ENCODE results near the gene TMEM62. TPM values are rescaled to one million over a fixed set of nuclear protein-coding genes. Genes with fewer than 3 reads are reported as not detected.
A peak's percentile ranks its signal among the peaks of the same experiment; 100 is the strongest.
"Not testable (repeated sequence)": the region's sequence is repeated elsewhere in the genome, so short reads cannot be mapped to it uniquely, and the experiment has no call there.

TMEM62 gene
- total and polyA plus RNA-seq, 5 experiments from 2014 or later: 1.6 to 17.3 (median 5.8) TPM

DNA sequence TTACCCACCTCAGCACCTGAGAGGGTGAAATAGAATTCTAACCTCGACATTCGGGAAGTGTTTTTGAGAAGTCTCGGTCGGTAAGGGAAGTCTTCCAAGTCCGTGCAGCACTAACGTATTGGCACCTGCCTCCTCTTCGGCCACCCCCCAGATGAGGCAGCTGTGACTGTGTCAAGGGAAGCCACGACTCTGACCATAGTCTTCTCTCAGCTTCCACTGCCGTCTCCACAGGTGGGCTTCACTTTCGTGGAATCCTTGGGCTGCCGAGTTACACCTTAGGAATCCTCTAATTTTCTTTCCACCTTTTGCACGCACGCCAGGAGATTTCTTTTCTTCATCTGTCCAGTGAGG lies 52.6 kb downstream of the TMEM62 start:
- ATAC-seq (peak in 1 of 2 donors; percentile 8), DNase-seq (no peak)
- Mint-ChIP-seq H3K36me3 (peaks cover 1 to 35% (median 7%) of the 10 kb centered on the region in 3 donors), H3K9me3 (no peaks in the 10 kb centered on the region), H3K4me1 (peaks cover 14 to 49% (median 42%) of the 10 kb centered on the region in 4 donors), H3K27me3 (no peaks in the 10 kb centered on the region), H3K27ac (peak overlapping the region; percentile 95 to 99 (median 98)), H3K4me3 (peak overlapping the region; percentile 91 to 97 (median 96))
- POLR2A ChIA-PET: interaction anchor here (0.6 to 1.9 kb wide), 9 partner anchors 12 to 1674 kb away, joined by 3 to 10 read pairs (median 4); partner anchors contain the start of gene TMEM62

GRCh38 chr15:43187544-43188155 lies 54.3 kb downstream of the TMEM62 start:
- POLR2A ChIA-PET: interaction anchor here (0.7 kb wide), 1 partner anchor 535 kb away, joined by 3 read pairs; no protein-coding TSS in a partner anchor
- H3K36me3 Mint-ChIP-seq: peaks cover 9 to 38% (median 13%) of the 10 kb centered on the region in 3 donors
- ATAC-seq (no peak), DNase-seq (peak in 3 of 10 donors; percentile 33 to 49 (median 45))
- peak overlapping the region in 9 of 10 donors; percentile 49 to 95 (median 80) for H3K27ac Mint-ChIP-seq
- peak overlapping the region; percentile 25 to 96 (median 68) for H3K4me3 Mint-ChIP-seq
- H3K9me3 Mint-ChIP-seq: no peaks in the 10 kb centered on the region
- H3K4me1 Mint-ChIP-seq: peaks cover 14 to 49% (median 45%) of the 10 kb centered on the region in 4 donors
- H3K27me3 Mint-ChIP-seq: no peaks in the 10 kb centered on the region

- Mint-ChIP-seq H3K9me3 (no peaks in the 10 kb centered on the region), H3K4me3 (no peak overlapping the region), H3K27ac (peak overlapping the region in 3 of 10 donors; percentile 6 to 24 (median 12)), H3K27me3 (no peaks in the 10 kb centered on the region), H3K4me1 (peaks cover 12 to 48% (median 43%) of the 10 kb centered on the region in 4 donors), H3K36me3 (peaks cover 11 to 44% (median 17%) of the 10 kb centered on the region in 3 donors)
- no peak for DNase-seq
- POLR2A ChIA-PET: no interaction called here
- no peak for ATAC-seq
Measured at GRCh38 chr15:43189296-43189695, 55.9 kb downstream of the TMEM62 start.

DNA sequence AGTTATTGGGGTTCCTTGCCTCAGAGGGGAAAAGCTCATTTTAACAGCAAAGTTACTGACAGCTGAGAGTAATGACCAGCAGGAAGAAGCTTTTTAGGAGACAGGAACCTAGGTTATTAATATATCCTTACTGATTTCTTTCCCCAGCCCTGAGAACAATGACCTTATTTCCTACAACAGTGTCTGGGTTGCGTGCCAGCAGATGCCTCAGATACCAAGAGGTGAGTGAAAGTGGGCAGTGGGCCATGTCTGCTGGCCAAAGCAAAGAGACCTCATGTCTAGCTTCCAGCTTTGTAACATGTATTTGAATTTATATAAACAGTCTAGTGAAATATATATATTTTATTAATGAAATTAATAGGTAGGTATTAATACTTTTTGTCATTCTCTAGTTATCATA lies 56.8 kb downstream of the TMEM62 start:
- Mint-ChIP-seq H3K9me3 (no peaks in the 10 kb centered on the region), H3K4me1 (peaks cover 10 to 43% (median 37%) of the 10 kb centered on the region in 4 donors), H3K4me3 (no peak overlapping the region), H3K36me3 (peaks cover 15 to 53% (median 17%) of the 10 kb centered on the region in 3 donors), H3K27ac (no peak overlapping the region), H3K27me3 (no peaks in the 10 kb centered on the region)
- DNase-seq (no peak), ATAC-seq (no peak)
- POLR2A ChIA-PET: interaction anchor here (1.2 kb wide), 1 partner anchor 51 kb away, joined by 3 read pairs; no protein-coding TSS in a partner anchor

DNA sequence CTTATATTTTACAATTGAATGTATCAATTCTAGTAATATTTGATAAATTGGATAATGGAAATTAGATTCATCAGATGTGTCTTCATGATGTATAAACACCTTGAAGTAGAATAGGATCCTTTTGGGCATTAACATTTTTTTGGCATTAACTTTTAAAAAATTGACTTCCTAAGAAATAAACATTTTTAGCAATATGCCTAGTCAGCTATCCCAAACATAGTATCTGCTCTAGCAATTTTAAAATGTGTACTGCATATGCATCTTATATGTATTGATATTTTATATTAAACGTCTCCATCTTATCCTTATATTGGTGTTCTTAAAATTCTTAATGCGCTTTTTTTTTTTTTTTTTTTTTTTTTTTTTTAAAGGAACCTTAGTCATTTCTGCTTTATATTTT lies 60.3 kb downstream of the TMEM62 start:
- Mint-ChIP-seq H3K9me3 (peaks cover 0 to 8% (median 4%) of the 10 kb centered on the region in 9 donors), H3K4me1 (peaks cover 6 to 18% (median 14%) of the 10 kb centered on the region in 4 donors), H3K27me3 (no peaks in the 10 kb centered on the region), H3K36me3 (peaks cover 30 to 81% (median 38%) of the 10 kb centered on the region in 3 donors), H3K4me3 (no peak overlapping the region), H3K27ac (no peak overlapping the region)
- ATAC-seq: no peak
- DNase-seq: no peak
- POLR2A ChIA-PET: interaction anchor here (0.7 kb wide), 1 partner anchor 137 kb away, joined by 3 read pairs; no protein-coding TSS in a partner anchor

- no peak for ATAC-seq
- no peak for DNase-seq
- Mint-ChIP-seq H3K4me3 (no peak overlapping the region), H3K27ac (peak overlapping the region in 3 of 10 donors; percentile 5 to 34 (median 7)), H3K4me1 (peaks cover 2 to 11% (median 6%) of the 10 kb centered on the region in 4 donors), H3K27me3 (no peaks in the 10 kb centered on the region), H3K36me3 (peaks cover 30 to 75% (median 33%) of the 10 kb centered on the region in 3 donors), H3K9me3 (peaks cover 0 to 11% (median 4%) of the 10 kb centered on the region in 9 donors)
- POLR2A ChIA-PET: no interaction called here
Measured at GRCh38 chr15:43194795-43195194, 61.4 kb downstream of the TMEM62 start.

GRCh38 chr15:43196760-43197548 lies 63.6 kb downstream of the TMEM62 start:
- no peak overlapping the region for H3K4me3 Mint-ChIP-seq
- H3K36me3 Mint-ChIP-seq: peaks cover 24 to 56% (median 27%) of the 10 kb centered on the region in 3 donors
- no peak for DNase-seq
- peaks cover 0 to 6% (median 2%) of the 10 kb centered on the region in 4 donors for H3K4me1 Mint-ChIP-seq
- no peak for ATAC-seq
- H3K27ac Mint-ChIP-seq: peak overlapping the region in 1 of 10 donors; percentile 6
- no peaks in the 10 kb centered on the region for H3K27me3 Mint-ChIP-seq
- POLR2A ChIA-PET: interaction anchor here (1.2 kb wide), 1 partner anchor 11 kb away, joined by 5 read pairs; no protein-coding TSS in a partner anchor
- H3K9me3 Mint-ChIP-seq: peaks cover 0 to 12% (median 4%) of the 10 kb centered on the region in 9 donors

DNA sequence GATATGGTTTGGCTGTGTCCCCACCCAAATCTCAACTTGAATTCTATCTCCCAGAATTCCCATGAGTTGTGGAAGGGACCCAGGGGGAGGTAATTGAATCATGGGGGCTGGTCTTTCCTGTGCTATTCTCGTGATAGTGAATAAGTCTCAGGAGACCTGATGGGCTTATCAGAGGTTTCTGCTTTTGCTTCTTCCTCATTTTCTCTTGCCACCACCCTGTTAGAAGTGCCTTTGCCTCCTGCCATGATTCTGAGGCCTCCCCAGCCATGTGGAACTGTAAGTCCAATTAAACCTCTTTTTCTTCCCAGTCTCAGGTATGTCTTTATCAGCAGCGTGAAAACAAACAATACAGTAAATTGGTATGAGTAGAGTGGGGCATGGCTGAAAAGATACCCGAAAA lies 64.4 kb downstream of the TMEM62 start:
- H3K27ac Mint-ChIP-seq, H3K4me3 Mint-ChIP-seq, H3K4me1 Mint-ChIP-seq, DNase-seq, ATAC-seq, H3K27me3 Mint-ChIP-seq, POLR2A ChIA-PET: not testable (repeated sequence)
- peaks cover 20 to 48% (median 23%) of the 10 kb centered on the region in 3 donors for H3K36me3 Mint-ChIP-seq
- peaks cover 0 to 12% (median 4%) of the 10 kb centered on the region in 9 donors for H3K9me3 Mint-ChIP-seq

DNA sequence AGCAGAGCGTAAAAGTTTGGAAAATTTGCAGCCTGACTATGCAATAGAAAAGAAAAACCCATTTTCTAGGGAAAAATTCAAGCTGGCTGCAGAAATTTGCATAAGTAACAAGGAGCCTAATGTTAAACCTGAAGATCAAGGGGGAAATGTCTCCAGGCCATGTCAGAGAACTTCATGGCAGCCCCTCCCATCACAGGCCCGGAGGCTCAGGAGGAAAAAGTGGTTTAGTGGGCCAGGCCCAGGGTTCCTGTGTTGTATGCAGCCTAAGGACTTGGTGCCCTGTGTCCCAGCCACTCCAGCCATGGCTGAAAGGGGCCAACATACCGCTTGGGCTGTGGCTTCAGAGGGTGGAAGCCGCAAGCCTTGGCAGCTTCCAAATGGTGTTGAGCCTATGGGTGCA lies 65.2 kb downstream of the TMEM62 start:
- peaks cover 0 to 12% (median 4%) of the 10 kb centered on the region in 9 donors for H3K9me3 Mint-ChIP-seq
- H3K4me1 Mint-ChIP-seq, H3K27me3 Mint-ChIP-seq, POLR2A ChIA-PET, DNase-seq, H3K27ac Mint-ChIP-seq, ATAC-seq, H3K4me3 Mint-ChIP-seq: not testable (repeated sequence)
- H3K36me3 Mint-ChIP-seq: peaks cover 19 to 40% (median 20%) of the 10 kb centered on the region in 3 donors

DNA sequence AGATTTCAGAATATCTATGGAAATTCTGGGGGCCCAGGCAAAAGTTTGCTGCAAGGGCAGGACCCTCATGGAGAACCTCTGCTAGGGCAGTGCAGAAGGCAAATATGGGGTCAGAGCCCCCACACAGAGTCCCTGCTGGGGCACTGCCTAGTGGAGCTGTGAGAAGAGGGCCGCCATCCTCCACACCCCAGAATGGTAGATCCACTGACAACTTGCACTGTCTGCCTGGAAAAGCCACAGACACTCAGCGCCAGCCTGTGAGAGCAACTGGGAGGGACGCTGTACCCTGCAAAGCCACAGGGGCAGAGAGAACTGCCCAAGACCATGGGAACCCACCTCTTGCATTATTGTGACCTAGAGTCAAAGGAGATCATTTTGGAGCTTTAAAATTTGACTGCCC lies 65.6 kb downstream of the TMEM62 start:
- no peak overlapping the region for H3K27ac Mint-ChIP-seq
- DNase-seq (no peak), ATAC-seq (no peak)
- no peaks in the 10 kb centered on the region for H3K27me3 Mint-ChIP-seq
- H3K36me3 Mint-ChIP-seq: peaks cover 19 to 40% (median 20%) of the 10 kb centered on the region in 3 donors
- peaks cover 0 to 12% (median 4%) of the 10 kb centered on the region in 9 donors for H3K9me3 Mint-ChIP-seq
- POLR2A ChIA-PET: no interaction called here
- peaks cover under 1 to 6% (median 2%) of the 10 kb centered on the region in 4 donors for H3K4me1 Mint-ChIP-seq
- H3K4me3 Mint-ChIP-seq: no peak overlapping the region

DNA sequence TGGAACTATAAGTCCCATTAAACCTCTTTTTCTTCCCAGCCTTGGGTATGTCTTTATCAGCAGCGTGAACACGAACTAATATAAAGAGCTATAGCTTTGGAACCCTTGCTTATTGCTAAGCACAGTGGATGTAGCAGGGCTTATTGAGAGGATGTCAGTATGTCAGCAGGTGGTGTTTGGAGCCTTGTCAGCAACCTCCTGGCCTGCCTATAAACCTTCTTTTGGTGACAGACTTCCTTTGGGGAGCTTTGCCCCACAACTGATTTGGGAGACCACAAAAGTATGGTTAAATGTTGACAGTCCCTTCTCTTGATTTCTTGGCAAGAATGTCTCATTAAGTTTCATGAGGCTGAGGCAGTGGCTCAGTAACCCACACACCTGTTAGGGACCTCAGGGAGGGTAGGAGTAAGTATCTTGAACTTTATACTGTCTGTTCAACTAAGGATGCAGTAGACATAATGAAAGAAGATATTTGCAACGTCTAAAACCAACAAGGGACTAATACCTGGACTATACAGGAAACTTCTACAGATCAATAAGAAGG lies 66.6 kb downstream of the TMEM62 start:
- POLR2A ChIA-PET: no interaction called here
- peaks cover 15 to 31% (median 20%) of the 10 kb centered on the region in 3 donors for H3K36me3 Mint-ChIP-seq
- ATAC-seq: no peak
- DNase-seq: no peak
- H3K4me1 Mint-ChIP-seq: peaks cover 6 to 8% (median 6%) of the 10 kb centered on the region in 4 donors
- H3K27ac Mint-ChIP-seq: peak overlapping the region in 2 of 10 donors; percentile 13 to 55
- H3K9me3 Mint-ChIP-seq: peaks cover 0 to 12% (median 4%) of the 10 kb centered on the region in 9 donors
- H3K4me3 Mint-ChIP-seq: no peak overlapping the region
- no peaks in the 10 kb centered on the region for H3K27me3 Mint-ChIP-seq

All from naive thymus-derived CD8-positive, alpha-beta T cell (primary cell).